Lower leg skin (tissue), 3 donors: ENCODE results near the gene EBI3.

Experiments
- CTCF ChIP-seq, 3 donors: fragments of 450-650 bp; IDR thresholded peaks; one replicate each; pipeline ENCODE4 v1.5.1; 2016; ENCODE audit warnings: antibody characterized with exemption in 3 of 3, mild to moderate bottlenecking in 3 of 3, moderate library complexity in 2 of 3
- POLR2A ChIP-seq, 2 donors: fragments of 450-650 bp; IDR thresholded peaks; one replicate each; pipeline ENCODE4 v1.6.1; 2016 to 2017; ENCODE audit warnings: antibody characterized with exemption in 2 of 2, mild to moderate bottlenecking in 1 of 2, moderate library complexity in 1 of 2

GRCh38 chr19:4229179-4229931 is at the start of gene EBI3:
- TF ChIP-seq CTCF (IDR thresholded peaks at IDR 0.05) (no peak), POLR2A (IDR thresholded peaks at IDR 0.05) (no peak)
